ENCODE results near the gene ZKSCAN3. TPM values are rescaled to one million over a fixed set of nuclear protein-coding genes. Genes with fewer than 3 reads are reported as not detected.
A peak's percentile ranks its signal among the peaks of the same experiment; 100 is the strongest.

Gene ZKSCAN3
- total and polyA plus RNA-seq, 2 of the 8 experiments (the other 6 are each of a cell fraction or from before 2014, with no cell fraction given): 2.7 to 9.8 TPM

GRCh38 chr6:28335564-28336283 is 14.0 kb upstream of the ZKSCAN3 start, which contains the start of gene ZSCAN31 (continued):
- TF ChIP-seq E2F6 (IDR thresholded peaks at IDR 0.05) (no peak; the same call in 1 of the 2 replicates), MAX (IDR thresholded peaks at IDR 0.05) (peak; percentile 55), SIN3A (conservative IDR thresholded peaks at IDR 0.05 in 1 of 2, IDR thresholded peaks at IDR 0.05 in 1 of 2; ENCODE audit: low read depth in 1 of 2, low read length in 2 of 2) (peak; percentile 29 to 53; a peak in 2 of 4 replicates), BRCA1 (IDR thresholded peaks at IDR 0.05; ENCODE audit: low read depth, low read length) (peak; percentile 5; the same call in 1 of the 2 replicates), RFX5 (IDR thresholded peaks at IDR 0.05; ENCODE audit: borderline replicate concordance, low read depth, low read length) (no peak), TAF7 (optimal IDR thresholded peaks at IDR 0.05; ENCODE audit: borderline replicate concordance, low read depth, low read length) (peak; percentile 95), RXRA (IDR thresholded peaks at IDR 0.05; ENCODE audit: insufficient read depth, low read depth, low read length) (no peak), ASH2L (IDR thresholded peaks at IDR 0.05; ENCODE audit: low read length) (peak; percentile 74), SP1 (IDR thresholded peaks at IDR 0.05; ENCODE audit: low read depth, low read length) (peak; percentile 88), MAFK (IDR thresholded peaks at IDR 0.05; ENCODE audit: low read depth, low read length) (no peak), PHF8 (conservative IDR thresholded peaks at IDR 0.05; ENCODE audit: low read depth, low read length) (peak; percentile 97), TBP (IDR thresholded peaks at IDR 0.05; ENCODE audit: low read depth, low read length) (peak; percentile 93), HDAC2 (IDR thresholded peaks at IDR 0.05; ENCODE audit: borderline replicate concordance in 1 of 2, low read depth in 2 of 2, low read length in 2 of 2) (no peak), GTF2F1 (IDR thresholded peaks at IDR 0.05; ENCODE audit: borderline replicate concordance, low read depth, low read length) (peak; percentile 23; the same call in 1 of the 2 replicates), NRF1 (IDR thresholded peaks at IDR 0.05; ENCODE audit: low read depth, low read length) (peak; percentile 51), TCF12 (IDR thresholded peaks at IDR 0.05; ENCODE audit: low read depth, low read length) (0 out of 2 replicates have a peak, but pooled peaks have one; percentile 2), TAF1 (IDR thresholded peaks at IDR 0.05; ENCODE audit: low read depth, low read length) (peak; percentile 96), KDM5A (IDR thresholded peaks at IDR 0.05; ENCODE audit: low read length) (no peak), POU5F1 (IDR thresholded peaks at IDR 0.05; ENCODE audit: low read depth, low read length) (peak; percentile 26; the same call in 1 of the 2 replicates), SIX5 (IDR thresholded peaks at IDR 0.05; ENCODE audit: low read depth, low read length) (no peak)

Measured in H1 (cell line).